ENCODE data around the gene DOCK1.

DNA sequence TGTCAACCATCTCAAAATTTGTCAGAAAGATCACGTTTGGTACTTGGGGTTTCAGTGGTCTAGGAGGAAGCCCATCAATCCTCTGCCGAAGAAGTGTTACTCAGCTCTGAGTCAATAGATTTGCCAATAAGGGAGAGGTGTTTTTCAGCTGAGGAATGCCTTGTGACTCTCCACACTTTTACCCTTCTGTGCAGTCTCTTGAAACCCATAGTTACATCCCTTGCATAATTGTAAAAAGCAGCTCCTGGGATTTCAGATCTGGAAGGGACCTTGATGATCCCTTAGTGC is 243.6 kb downstream of the DOCK1 start:
- no peak for TF ChIP-seq CTCF (IDR thresholded peaks at IDR 0.05)
- TF ChIP-seq POLR2A (IDR thresholded peaks at IDR 0.05), result no peak
- TF ChIP-seq POLR2AphosphoS5 (IDR thresholded peaks at IDR 0.05), result no peak

Data from breast epithelium (tissue), 3 donors.